PC-9 (cell line): Measurements from ENCODE around the gene CD99L2. TPM values are rescaled to one million over a fixed set of nuclear protein-coding genes. Genes with fewer than 3 reads are reported as not detected.
A peak's percentile ranks its signal among the peaks of the same experiment; 100 is the strongest.

ENCODE experiments used
- BruUV-seq: library from RNA; stranded (reverse); fragments of 400-500 nt; replicated peaks from 2 replicates; lab custom pipeline; 2021; lab: Mats Ljungman, UMichigan
- CTCF ChIA-PET: fragments of 300-600 bp; sonication (Branson Sonifier 250); formaldehyde crosslinking; loops from one replicate; lab custom pipeline; 2022; ENCODE audit warnings: antibody characterized with exemption; lab: Charles Lee
- POLR2A ChIA-PET: fragments of 300-600 bp; sonication (Branson Sonifier 250); formaldehyde crosslinking; loops from one replicate; lab custom pipeline; 2022; ENCODE audit warnings: antibody characterized with exemption; ENCODE audit not compliant: unreplicated experiment; lab: Charles Lee
- DNase-seq, 2 experiments: peaks; one replicate each; pipeline versions ENCODE4 v3.0.0 to v3.0.0-alpha.2; 2015 to 2022; ENCODE audit warnings: mixed read lengths in 1 of 2
- H2AFZ ChIP-seq: fragments of 200-600 bp; sonication (generic); 2 replicates; pipeline ENCODE4 v1.8.1; 2017; ENCODE audit warnings: antibody characterized with exemption
- H3F3A ChIP-seq: fragments of 200-600 bp; sonication (generic); 2 replicates; pipeline ENCODE4 v1.8.1; 2017; ENCODE audit warnings: antibody characterized with exemption, mild to moderate bottlenecking, low read depth; ENCODE audit not compliant: insufficient read depth
- H3K27ac ChIP-seq: fragments of 200-600 bp; sonication (generic); 2 replicates; pipeline ENCODE4 v1.6.1; 2016; ENCODE audit warnings: mixed run types
- H3K27me3 ChIP-seq: fragments of 200-600 bp; sonication (generic); 2 replicates; pipeline ENCODE4 v1.6.1; 2016; ENCODE audit warnings: low read depth, mixed run types; ENCODE audit not compliant: insufficient read depth
- H3K36me3 ChIP-seq: fragments of 200-600 bp; sonication (generic); 2 replicates; pipeline ENCODE4 v1.6.1; 2016; ENCODE audit warnings: low read depth, mixed run types
- H3K4me1 ChIP-seq: fragments of 200-600 bp; sonication (generic); replicated peaks from 2 replicates; pipeline ENCODE4 v1.6.1; 2016; ENCODE audit warnings: mixed run types; ENCODE audit not compliant: insufficient read depth
- H3K4me2 ChIP-seq: fragments of 200-600 bp; sonication (generic); 2 replicates; pipeline ENCODE4 v1.6.1; 2017; ENCODE audit warnings: mixed run types
- H3K4me3 ChIP-seq: fragments of 200-600 bp; sonication (generic); 2 replicates; pipeline ENCODE4 v1.6.1; 2016; ENCODE audit warnings: mixed run types
- H3K79me2 ChIP-seq: fragments of 200-600 bp; sonication (generic); 2 replicates; pipeline ENCODE4 v1.6.1; 2017; ENCODE audit warnings: low read depth, mixed run types
- H3K9me2 ChIP-seq: fragments of 200-600 bp; sonication (generic); 2 replicates; pipeline ENCODE4 v1.8.1; 2017; ENCODE audit warnings: mild to moderate bottlenecking; ENCODE audit not compliant: insufficient read depth
- H3K9me3 ChIP-seq: fragments of 200-600 bp; sonication (generic); 2 replicates; pipeline ENCODE4 v1.8.1; 2016; ENCODE audit warnings: low read depth; ENCODE audit not compliant: insufficient read depth
- H4K20me1 ChIP-seq: fragments of 200-600 bp; sonication (generic); 2 replicates; pipeline ENCODE4 v1.8.1; 2017; ENCODE audit not compliant: insufficient read depth
- EZH2 ChIP-seq: fragments of 200-600 bp; sonication (generic); IDR thresholded peaks from 2 replicates; pipeline ENCODE4 v1.8.0; 2017; ENCODE audit warnings: antibody characterized with exemption, low read depth
- intact Hi-C: fragments of 100-400 bp; cut with micrococcal nuclease; formaldehyde crosslinking; loops from one replicate; pipeline ENCODE4 v1.10.0; 2022; ENCODE audit not compliant: unreplicated experiment
- total RNA-seq: library from RNA; stranded (reverse); gene quantifications from 2 replicates; pipeline ENCODE4 v1.2.3, GENCODE V29; 2021
- TF ChIP-seq, protein P1 (sequence below): fragments of 200-600 bp; sonication (generic); conservative IDR thresholded peaks from 2 replicates; pipeline ENCODE4 v1.6.1; 2017; ENCODE audit warnings: mixed run types, antibody characterized with exemption, mild to moderate bottlenecking, moderate library complexity

CD99L2 gene
- total RNA-seq, 1 experiment from 2014 or later, result 22.5 TPM

DNA sequence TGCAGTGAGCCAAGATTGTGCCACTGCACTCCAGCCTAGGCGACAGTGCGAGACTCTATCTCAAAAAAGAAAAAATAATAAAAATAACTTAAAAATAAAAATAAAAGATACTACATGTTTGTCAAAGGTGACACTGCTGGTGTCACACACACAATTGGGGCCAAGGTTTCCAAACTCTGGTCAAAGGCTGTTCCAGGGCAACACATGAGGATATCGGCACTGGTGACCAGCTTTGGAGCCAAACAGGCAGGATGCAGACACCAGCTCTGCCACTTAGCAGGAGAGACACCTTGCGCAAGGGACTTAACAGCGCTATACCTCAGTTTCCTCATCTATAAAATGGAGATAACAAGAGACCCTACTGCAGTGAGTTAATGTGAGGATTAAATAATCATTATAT is 52.3 kb downstream of the CD99L2 start:
- no peak for DNase-seq
- Histone ChIP-seq H3K4me1 (peaks cover 11% of the 10 kb centered on the region), H4K20me1 (no peaks in the 10 kb centered on the region; the same call in none of the 2 replicates), H3K4me3 (no peak overlapping the region), H3K27me3 (no peaks in the 10 kb centered on the region), H3K27ac (no peak overlapping the region), H3F3A (no peaks in the 10 kb centered on the region), H2AFZ (no peak overlapping the region), H3K9me2 (no peaks in the 10 kb centered on the region), H3K36me3 (no peaks in the 10 kb centered on the region), H3K79me2 (no peaks in the 10 kb centered on the region), H3K4me2 (no peak overlapping the region), H3K9me3 (no peaks in the 10 kb centered on the region)
- ChIA-PET CTCF (no interaction called here), POLR2A (no interaction called here)
- intact Hi-C loops, result no loop called here
- BruUV-seq, result no TSS peak
- TF ChIP-seq EZH2, result no peak
- TF ChIP-seq, protein P1, sequence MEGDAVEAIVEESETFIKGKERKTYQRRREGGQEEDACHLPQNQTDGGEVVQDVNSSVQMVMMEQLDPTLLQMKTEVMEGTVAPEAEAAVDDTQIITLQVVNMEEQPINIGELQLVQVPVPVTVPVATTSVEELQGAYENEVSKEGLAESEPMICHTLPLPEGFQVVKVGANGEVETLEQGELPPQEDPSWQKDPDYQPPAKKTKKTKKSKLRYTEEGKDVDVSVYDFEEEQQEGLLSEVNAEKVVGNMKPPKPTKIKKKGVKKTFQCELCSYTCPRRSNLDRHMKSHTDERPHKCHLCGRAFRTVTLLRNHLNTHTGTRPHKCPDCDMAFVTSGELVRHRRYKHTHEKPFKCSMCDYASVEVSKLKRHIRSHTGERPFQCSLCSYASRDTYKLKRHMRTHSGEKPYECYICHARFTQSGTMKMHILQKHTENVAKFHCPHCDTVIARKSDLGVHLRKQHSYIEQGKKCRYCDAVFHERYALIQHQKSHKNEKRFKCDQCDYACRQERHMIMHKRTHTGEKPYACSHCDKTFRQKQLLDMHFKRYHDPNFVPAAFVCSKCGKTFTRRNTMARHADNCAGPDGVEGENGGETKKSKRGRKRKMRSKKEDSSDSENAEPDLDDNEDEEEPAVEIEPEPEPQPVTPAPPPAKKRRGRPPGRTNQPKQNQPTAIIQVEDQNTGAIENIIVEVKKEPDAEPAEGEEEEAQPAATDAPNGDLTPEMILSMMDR, result no peak

DNA sequence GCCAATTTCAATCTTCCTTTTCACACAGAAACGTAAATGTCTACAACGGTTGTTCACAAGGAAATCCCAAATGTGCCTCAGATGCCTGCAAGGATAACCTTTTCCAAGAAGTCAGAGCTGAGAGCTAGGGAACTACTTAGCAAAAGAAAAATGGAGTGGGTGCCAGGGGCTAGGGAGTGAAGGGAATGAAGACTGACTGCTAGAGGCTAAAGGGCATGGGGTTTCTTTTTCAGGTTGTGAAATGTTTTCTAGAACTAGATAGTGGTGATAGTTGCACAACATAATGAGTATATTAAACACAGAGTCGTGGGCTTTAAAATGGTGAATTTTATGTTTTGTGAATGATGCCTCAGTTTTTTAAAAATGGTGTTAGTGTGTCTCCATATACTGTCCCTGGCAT is 53.4 kb downstream of the CD99L2 start:
- Histone ChIP-seq H3K9me2 (no peaks in the 10 kb centered on the region), H3K27me3 (no peaks in the 10 kb centered on the region), H3F3A (no peaks in the 10 kb centered on the region), H3K27ac (no peak overlapping the region), H3K4me2 (no peak overlapping the region), H3K9me3 (no peaks in the 10 kb centered on the region), H3K4me3 (no peak overlapping the region), H3K79me2 (no peaks in the 10 kb centered on the region), H4K20me1 (no peaks in the 10 kb centered on the region; the same call in none of the 2 replicates), H3K4me1 (peaks cover 11% of the 10 kb centered on the region), H2AFZ (no peak overlapping the region), H3K36me3 (no peaks in the 10 kb centered on the region)
- BruUV-seq, result no TSS peak
- intact Hi-C loops, result no loop called here
- TF ChIP-seq, protein P1, result no peak
- TF ChIP-seq EZH2, result no peak
- DNase-seq, result no peak
- CTCF ChIA-PET, result no interaction called here
- POLR2A ChIA-PET, result no interaction called here

DNA sequence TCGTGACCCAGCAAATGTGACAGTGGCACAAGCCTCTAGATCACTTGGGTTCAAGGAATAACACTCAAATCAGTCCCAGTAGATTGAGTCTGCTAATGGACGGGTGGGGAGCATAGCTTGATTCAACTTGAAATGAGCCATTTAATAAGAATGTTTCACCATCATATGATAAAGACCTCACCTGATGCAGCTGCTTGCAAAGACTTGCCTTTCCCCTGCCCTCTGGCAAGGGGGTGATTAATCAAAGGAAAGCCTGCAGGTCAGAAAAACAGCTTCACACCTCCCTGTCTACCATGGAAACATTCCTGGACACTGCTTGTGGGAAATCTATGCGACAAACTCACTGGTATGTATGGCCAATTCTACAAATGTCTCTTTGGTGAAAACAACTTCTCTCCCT is 54.5 kb downstream of the CD99L2 start:
- intact Hi-C loops, result no loop called here
- H3K9me2 ChIP-seq, result no peaks in the 10 kb centered on the region
- no peaks in the 10 kb centered on the region for H3K9me3 ChIP-seq
- no peak overlapping the region for H2AFZ ChIP-seq
- H3K4me3 ChIP-seq, result no peak overlapping the region
- no TSS peak for BruUV-seq
- ChIA-PET CTCF (no interaction called here), POLR2A (no interaction called here)
- no peak overlapping the region for H3K4me2 ChIP-seq
- no peaks in the 10 kb centered on the region for H3K36me3 ChIP-seq
- peaks cover 11% of the 10 kb centered on the region for H3K4me1 ChIP-seq
- H3K27me3 ChIP-seq, result no peaks in the 10 kb centered on the region
- TF ChIP-seq EZH2, result no peak
- TF ChIP-seq, protein P1, result no peak
- H3K79me2 ChIP-seq, result no peaks in the 10 kb centered on the region
- H4K20me1 ChIP-seq, result no peaks in the 10 kb centered on the region; the same call in none of the 2 replicates
- no peak overlapping the region for H3K27ac ChIP-seq
- H3F3A ChIP-seq, result no peaks in the 10 kb centered on the region
- DNase-seq, result peak; percentile 50 to 62
